Measurements from ENCODE around the gene ATG5. TPM values are rescaled to one million over a fixed set of nuclear protein-coding genes. Genes with fewer than 3 reads are reported as not detected.

ATG5 gene
- polyA plus RNA-seq, 1 of the 3 experiments (the other 2 are of a cell fraction): 15.5 TPM

GRCh38 chr6:106283481-106283880 is 42.1 kb downstream of the ATG5 start:
- no peak overlapping the region for H3K27ac ChIP-seq (ENCODE audit: low read depth in 2 of 2, low read length in 1 of 2)
- no peak for DNase-seq
- peaks cover 0 to 9% of the 10 kb centered on the region in 2 experiments; a peak in 2 of 4 replicates for H3K4me1 ChIP-seq (ENCODE audit: control insufficient read depth in 1 of 2, insufficient read depth in 2 of 2, low read depth in 1 of 2, low read length in 1 of 2)
- no peak overlapping the region for H3K9ac ChIP-seq
- TF ChIP-seq YY1 (IDR thresholded peaks at IDR 0.05; ENCODE audit: low read depth) (no peak), TCF12 (IDR thresholded peaks at IDR 0.05) (no peak), MEF2A (IDR thresholded peaks at IDR 0.05; ENCODE audit: borderline replicate concordance, low read depth) (no peak), TEAD4 (IDR thresholded peaks at IDR 0.05; ENCODE audit: borderline replicate concordance, insufficient read depth) (no peak), GABPA (IDR thresholded peaks at IDR 0.05; ENCODE audit: low read depth) (no peak), CHD2 (IDR thresholded peaks at IDR 0.05; ENCODE audit: low read length, partially characterized antibody) (no peak), EZH2phosphoT487 (IDR thresholded peaks at IDR 0.05; ENCODE audit: borderline replicate concordance, low read depth) (no peak), NRF1 (IDR thresholded peaks at IDR 0.05; ENCODE audit: low read depth, low read length) (no peak), TAF1 (IDR thresholded peaks at IDR 0.05; ENCODE audit: borderline replicate concordance, low read depth, low read length) (no peak), ZBTB33 (IDR thresholded peaks at IDR 0.05; ENCODE audit: borderline replicate concordance, low read depth) (no peak), IRF3 (IDR thresholded peaks at IDR 0.05; ENCODE audit: low read depth, low read length) (no peak), MAX (IDR thresholded peaks at IDR 0.05; ENCODE audit: low read depth) (no peak), GATA2 (CRISPR knock-in tag; IDR thresholded peaks at IDR 0.05) (no peak), POLR2AphosphoS5 (IDR thresholded peaks at IDR 0.05; ENCODE audit: low read depth, low read length) (no peak), MXI1 (IDR thresholded peaks at IDR 0.05; ENCODE audit: low read depth, low read length) (no peak), FOXJ3 (CRISPR knock-in tag; IDR thresholded peaks at IDR 0.05) (no peak), FOXM1 (IDR thresholded peaks at IDR 0.05; ENCODE audit: low read depth) (no peak), ELF1 (IDR thresholded peaks at IDR 0.05) (no peak), REST (IDR thresholded peaks at IDR 0.05; ENCODE audit: low read depth, low read length) (no peak), NFIC (IDR thresholded peaks at IDR 0.05; ENCODE audit: borderline replicate concordance) (no peak)
- H2AFZ ChIP-seq (ENCODE audit: low read depth): no peak overlapping the region
- H3K9me3 ChIP-seq: no peaks in the 10 kb centered on the region
- H3K79me2 ChIP-seq (ENCODE audit: insufficient read depth): peaks cover 74% of the 10 kb centered on the region
- POLR2A ChIA-PET: no interaction called here
- no peaks in the 10 kb centered on the region for H3K27me3 ChIP-seq (ENCODE audit: insufficient read depth)
- CTCF ChIA-PET: interaction anchor here (0.9 to 2.2 kb wide), 4 partner anchors 10 to 26 kb away, joined by 3 to 5 read pairs (median 4); no protein-coding TSS in a partner anchor
- no peaks in the 10 kb centered on the region for H3K9me2 ChIP-seq
- over 99% methylated on average over 10 of the region's 10 CpGs for WGBS (ENCODE audit: low lambda C conversion rate)
- peaks cover 27% of the 10 kb centered on the region for H3F3A ChIP-seq (replicated peaks; ENCODE audit: insufficient read depth)
- no peak overlapping the region for H3K4me3 ChIP-seq (ENCODE audit: low read depth in 2 of 2, low read length in 1 of 2)
- H3K4me2 ChIP-seq: no peak overlapping the region
- H3K36me3 ChIP-seq (replicated peaks in 1 of 2; ENCODE audit: control insufficient read depth in 1 of 2, insufficient read depth in 2 of 2, low read length in 1 of 2): peaks cover 7 to 17% of the 10 kb centered on the region in 2 experiments
- H4K20me1 ChIP-seq (ENCODE audit: insufficient read depth): no peaks in the 10 kb centered on the region

Data from SK-N-SH (cell line).